Esophagus squamous epithelium (tissue), 5 donors: ENCODE measurements around the gene SFXN1. TPM values are rescaled to one million over a fixed set of nuclear protein-coding genes. Genes with fewer than 3 reads are reported as not detected.
"Not testable (repeated sequence)": the region's sequence is repeated elsewhere in the genome, so short reads cannot be mapped to it uniquely, and the experiment has no call there.

Experiments used
- DNase-seq: peaks from one replicate; lab custom pipeline; 2025; lab: John Stamatoyannopoulos, UW
- H3K27ac ChIP-seq, 4 donors: fragments of 200-600 bp; sonication (generic); one replicate each; pipeline ENCODE4 v1.5.1; 2016 to 2019; ENCODE audit warnings: mild to moderate bottlenecking in 1 of 4
- H3K27me3 ChIP-seq, 4 donors: fragments of 200-600 bp; sonication (generic); 1 replicate in 3 of 4; 2 replicates in 1 of 4; pipeline versions ENCODE4 v1.5.1 to v1.6.0; 2017 to 2021; ENCODE audit warnings: antibody characterized with exemption in 1 of 4
- H3K36me3 ChIP-seq, 3 donors: fragments of 200-600 bp; sonication (generic); one replicate each; pipeline ENCODE4 v1.5.1; 2016 to 2019
- H3K4me1 ChIP-seq, 3 donors: fragments of 200-600 bp; sonication (generic); one replicate each; pipeline ENCODE4 v1.5.1; 2017 to 2019
- H3K4me3 ChIP-seq, 4 donors: fragments of 200-600 bp; sonication (generic); 1 replicate in 3 of 4; 2 replicates in 1 of 4; pipeline ENCODE4 v1.5.1; 2016 to 2019; ENCODE audit warnings: mild to moderate bottlenecking in 2 of 4, moderate library complexity in 1 of 4
- H3K9me3 ChIP-seq, 3 donors: fragments of 200-600 bp; sonication (generic); one replicate each; pipeline ENCODE4 v1.5.1; 2016 to 2019
- CTCF ChIP-seq, 6 experiments: fragments of 450-650 bp in 4 of 6; fragments of 200-600 bp in 2 of 6; sonication (generic) in 2 of 6; IDR thresholded peaks; one replicate each; pipeline ENCODE4 v1.5.1; 2016 to 2019; ENCODE audit warnings: antibody characterized with exemption in 6 of 6, mild to moderate bottlenecking in 4 of 6, moderate library complexity in 4 of 6
- POLR2A ChIP-seq, 4 donors: fragments of 450-650 bp; IDR thresholded peaks; one replicate each; pipeline ENCODE4 v1.6.1; 2017; ENCODE audit warnings: antibody characterized with exemption in 4 of 4, mild to moderate bottlenecking in 4 of 4, moderate library complexity in 3 of 4
- WGBS, 2 donors: methylation state at CpG; one replicate each; pipeline ENCODE4 v1.1.5; 2018; 5-methylcytosine and 5-hydroxymethylcytosine counted together
- intact Hi-C: fragments of 100-400 bp; cut with DNase I; formaldehyde crosslinking; loops from one replicate; pipeline ENCODE4 v1.15.0; 2022
- total RNA-seq, 4 donors: library from RNA; depleted of rRNA; stranded (reverse); fragments of >200 nt; gene quantifications; one replicate each; pipeline ENCODE4 v1.1.0, GENCODE V29; 2016
- donor health status: DM: yes; HTN: yes; CAD: no.

The SFXN1 gene
- total RNA-seq, 4 donors from 2014 or later: 39.6 to 81.7 (median 51.9) TPM

- no peaks in the 10 kb centered on the region for H3K9me3 ChIP-seq
- peak within 1 kb of the TSS; percentile 13 to 65 (median 37) for H3K4me3 ChIP-seq
- TF ChIP-seq CTCF (IDR thresholded peaks at IDR 0.05): peak; percentile 61 to 83 (median 70)
- TF ChIP-seq POLR2A (IDR thresholded peaks at IDR 0.05): no peak
- DNase-seq: no peak
- intact Hi-C loops: loop anchor here (5.0 kb wide), 1 partner anchor 492 kb away; no protein-coding TSS in a partner anchor
- peaks cover 4 to 78% (median 8%) of the 10 kb centered on the region in 4 donors for H3K27me3 ChIP-seq
- H3K36me3 ChIP-seq: no peaks in the 10 kb centered on the region
- peak within 1 kb of the TSS in 1 of 4 donors; percentile 50 for H3K27ac ChIP-seq
- peaks cover 8 to 22% (median 12%) of the 10 kb centered on the region in 3 donors for H3K4me1 ChIP-seq
- WGBS, 2 donors: 0% methylated on average over 1 of the region's 91 CpGs; no CpG with 5 or more reads in 1 of the 2 donors
Measured at GRCh38 chr5:175444060-175444904, 34.1 kb upstream of the SFXN1 start, which contains the start of gene DRD1. TSS of gene DRD1 (minus strand) at chr5:175444182. CDS start at chr5:175443099, 1,083 bp downstream.

DNA sequence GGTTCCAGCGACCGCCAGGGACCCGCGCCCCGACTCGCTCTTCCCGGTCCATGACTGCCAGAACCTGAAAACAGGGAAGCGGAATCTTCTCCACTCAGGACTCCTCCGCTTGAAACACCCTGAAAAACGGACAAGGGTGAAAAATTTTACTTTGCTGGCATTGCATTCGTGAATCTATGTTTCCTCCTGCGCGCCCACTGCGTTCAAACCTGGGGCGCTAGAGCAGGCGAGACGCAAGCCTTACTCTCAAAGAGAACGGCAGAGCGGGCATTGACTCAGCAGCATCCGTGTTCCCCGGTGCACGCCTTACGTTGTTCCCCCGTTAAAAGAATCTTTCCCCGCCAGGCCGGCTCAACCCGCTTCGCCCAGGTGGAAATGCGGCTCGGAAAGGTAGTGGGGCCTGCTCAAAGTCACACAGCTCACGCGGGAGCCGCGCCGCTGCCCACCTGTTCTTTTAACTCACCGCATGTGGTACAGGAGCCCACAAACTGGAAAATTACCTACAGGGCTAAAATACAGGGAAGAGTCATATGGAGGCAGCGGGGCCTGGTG is 33.4 kb upstream of the SFXN1 start:
- Histone ChIP-seq H3K9me3 (no peaks in the 10 kb centered on the region), H3K27me3 (peaks cover 4 to 79% (median 8%) of the 10 kb centered on the region in 4 donors), H3K27ac (no peak overlapping the region), H3K36me3 (no peaks in the 10 kb centered on the region), H3K4me1 (peaks cover 8 to 22% (median 12%) of the 10 kb centered on the region in 3 donors), H3K4me3 (peak overlapping the region; percentile 13 to 65 (median 37))
- DNase-seq: no peak
- 9 to 28% methylated on average over 21 to 30 of the region's 37 CpGs for WGBS, 2 donors
- intact Hi-C loops: loop anchor here (5.0 kb wide), 1 partner anchor 493 kb away; no protein-coding TSS in a partner anchor
- TF ChIP-seq CTCF (IDR thresholded peaks at IDR 0.05) (no peak), POLR2A (IDR thresholded peaks at IDR 0.05) (no peak)

GRCh38 chr5:175446378-175446777 is 32.0 kb upstream of the SFXN1 start:
- H3K4me3 ChIP-seq, H3K9me3 ChIP-seq, H3K36me3 ChIP-seq, DNase-seq, intact Hi-C loops, H3K27ac ChIP-seq: not testable (repeated sequence)
- H3K27me3 ChIP-seq: peaks cover 4 to 79% (median 8%) of the 10 kb centered on the region in 4 donors
- 79 to 87% methylated on average over 9 to 14 of the region's 14 CpGs for WGBS, 2 donors
- H3K4me1 ChIP-seq: peaks cover 8 to 22% (median 12%) of the 10 kb centered on the region in 3 donors

DNA sequence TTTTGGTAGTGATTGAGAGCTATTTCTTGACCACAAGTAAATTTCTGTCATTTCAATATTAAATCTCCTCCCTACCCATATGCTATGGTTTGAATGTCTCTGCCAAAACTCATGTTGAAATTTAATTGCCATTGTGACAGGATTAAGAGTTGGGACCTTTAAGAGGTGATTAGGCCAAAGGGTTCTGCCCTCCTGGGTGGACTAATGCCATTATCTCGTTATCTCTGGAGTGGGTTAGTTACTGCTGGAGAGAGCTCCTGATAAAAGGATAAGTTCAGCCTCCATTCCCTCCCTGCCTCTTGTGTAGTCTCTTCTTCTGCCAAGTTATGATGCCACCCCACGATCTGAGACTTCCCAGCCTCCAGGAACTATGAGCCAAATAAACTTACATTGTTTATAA is 30.8 kb upstream of the SFXN1 start:
- Histone ChIP-seq H3K4me1 (peaks cover 8 to 22% (median 12%) of the 10 kb centered on the region in 3 donors), H3K27ac (no peak overlapping the region), H3K27me3 (peaks cover 4 to 79% (median 8%) of the 10 kb centered on the region in 4 donors), H3K4me3 (no peak overlapping the region), H3K9me3 (no peaks in the 10 kb centered on the region), H3K36me3 (no peaks in the 10 kb centered on the region)
- no peak for DNase-seq
- intact Hi-C loops: no loop called here
- WGBS, 2 donors: 29 to 33% methylated on average over 2 of the region's 2 CpGs
- TF ChIP-seq POLR2A (IDR thresholded peaks at IDR 0.05): no peak
- no peak for TF ChIP-seq CTCF (IDR thresholded peaks at IDR 0.05)

GRCh38 chr5:175448276-175448675 is 30.1 kb upstream of the SFXN1 start:
- DNase-seq: no peak
- no peak overlapping the region for H3K27ac ChIP-seq
- no peak for TF ChIP-seq POLR2A (IDR thresholded peaks at IDR 0.05)
- no peak for TF ChIP-seq CTCF (IDR thresholded peaks at IDR 0.05)
- intact Hi-C loops: no loop called here
- H3K27me3 ChIP-seq: peaks cover 4 to 79% (median 8%) of the 10 kb centered on the region in 4 donors
- no peaks in the 10 kb centered on the region for H3K36me3 ChIP-seq
- H3K4me3 ChIP-seq: no peak overlapping the region
- WGBS, 2 donors: 33 to 52% methylated on average over 3 of the region's 3 CpGs
- peaks cover 8 to 22% (median 12%) of the 10 kb centered on the region in 3 donors for H3K4me1 ChIP-seq
- no peaks in the 10 kb centered on the region for H3K9me3 ChIP-seq
